Endothelial cell of umbilical vein (primary cell): ENCODE measurements around the gene CTNND2. TPM values are rescaled to one million over a fixed set of nuclear protein-coding genes. Genes with fewer than 3 reads are reported as not detected.

Experiments
- BruUV-seq: library from RNA; stranded (reverse); fragments of 400-500 nt; replicated peaks from 2 replicates; lab custom pipeline; 2021; lab: Mats Ljungman, UMichigan
- CTCF ChIA-PET: fragments of 300-600, 350-600 bp; sonication (Branson Sonifier 250); formaldehyde crosslinking; loops from one replicate; lab custom pipeline; 2021; ENCODE audit warnings: antibody characterized with exemption, inconsistent platforms; lab: Charles Lee
- POLR2A ChIA-PET: fragments of 300-600, 350-600 bp; sonication (Branson Sonifier 250); formaldehyde crosslinking; loops from one replicate; lab custom pipeline; 2021; ENCODE audit warnings: antibody characterized with exemption, inconsistent platforms; lab: Charles Lee
- DNase-seq: peaks from one replicate; pipeline ENCODE4 v3.0.0-alpha.2; 2011; ENCODE audit warnings: low read depth, low spot score
- FAIRE-seq: peaks from 2 replicates; lab custom pipeline; 2011; peaks lifted over from hg19 to GRCh38; lab: Jason Lieb, UNC
- H2AFZ ChIP-seq: 2 replicates; pipeline ENCODE4 v1.6.0; 2012; ENCODE audit warnings: low read depth, low read length, control low read depth, inconsistent platforms
- H3K27ac ChIP-seq: 2 replicates; pipeline ENCODE4 v1.5.1; 2011; ENCODE audit warnings: low read depth, mild to moderate bottlenecking, control low read depth, low read length, moderate library complexity; ENCODE audit not compliant: insufficient read depth
- H3K27me3 ChIP-seq, 2 experiments: 2 replicates each; pipeline versions ENCODE4 v1.6.0 to v1.6.1; 2011; ENCODE audit warnings: low read length in 2 of 2, mixed read lengths in 1 of 2; ENCODE audit not compliant: control insufficient read depth in 2 of 2, insufficient read depth in 2 of 2
- H3K36me3 ChIP-seq, 2 experiments: 2 replicates in 1 of 2; 3 replicates in 1 of 2; pipeline ENCODE4 v1.5.1; 2011; ENCODE audit warnings: low read length in 2 of 2, mild to moderate bottlenecking in 1 of 2, moderate library complexity in 1 of 2; ENCODE audit not compliant: control insufficient read depth in 2 of 2, insufficient read depth in 2 of 2; ENCODE audit errors: extremely low read depth in 1 of 2
- H3K4me1 ChIP-seq: 3 replicates; pipeline ENCODE4 v1.5.1; 2011; ENCODE audit warnings: mild to moderate bottlenecking, low read length; ENCODE audit not compliant: control insufficient read depth, insufficient read depth; ENCODE audit errors: extremely low read depth
- H3K4me2 ChIP-seq: 2 replicates; pipeline ENCODE4 v1.6.1; 2011; ENCODE audit warnings: low read length, control low read depth, mixed read lengths; ENCODE audit not compliant: insufficient read depth
- H3K4me3 ChIP-seq, 3 experiments: fragments of 200-600 bp in 1 of 3; sonication (generic), shearing (Covaris generic) in 1 of 3; replicated peaks in 1 of 3; 2 replicates each; pipeline ENCODE4 v1.5.1; 2011 to 2016; ENCODE audit warnings: control low read depth in 3 of 3, low read length in 3 of 3, mild to moderate bottlenecking in 2 of 3, inconsistent platforms in 1 of 3, low read depth in 1 of 3, moderate library complexity in 1 of 3; ENCODE audit not compliant: insufficient read depth in 1 of 3
- H3K79me2 ChIP-seq: 2 replicates; pipeline ENCODE4 v1.6.0; 2012; ENCODE audit warnings: low read length, inconsistent platforms; ENCODE audit not compliant: control insufficient read depth, insufficient read depth
- H3K9ac ChIP-seq: replicated peaks from 2 replicates; pipeline ENCODE3; 2011; ENCODE audit warnings: low read length, control low read depth; ENCODE audit not compliant: insufficient read depth; ENCODE audit errors: extremely low read depth
- H3K9me1 ChIP-seq: replicated peaks from 3 replicates; pipeline ENCODE4 v1.6.0; 2011; ENCODE audit warnings: mild to moderate bottlenecking, low read length; ENCODE audit not compliant: control insufficient read depth, insufficient read depth; ENCODE audit errors: extremely low read depth
- H3K9me3 ChIP-seq: replicated peaks from 2 replicates; pipeline ENCODE4 v1.5.1; 2012; ENCODE audit warnings: low read length, inconsistent platforms; ENCODE audit not compliant: control insufficient read depth, insufficient read depth
- H4K20me1 ChIP-seq: replicated peaks from 2 replicates; pipeline ENCODE3; 2011; ENCODE audit warnings: mild to moderate bottlenecking, low read length; ENCODE audit not compliant: control insufficient read depth, insufficient read depth; ENCODE audit errors: extremely low read depth
- EZH2 ChIP-seq: IDR thresholded peaks from 2 replicates; pipeline ENCODE4 v1.6.1; 2012; ENCODE audit warnings: borderline replicate concordance, low read depth, mild to moderate bottlenecking, moderate library complexity, low read length, inconsistent platforms; ENCODE audit not compliant: severe bottlenecking
- FOS ChIP-seq: IDR thresholded peaks from 2 replicates; pipeline ENCODE4 v1.6.1; 2011; ENCODE audit warnings: mild to moderate bottlenecking, low read length, moderate library complexity, borderline replicate concordance; ENCODE audit not compliant: insufficient read depth
- GATA2 ChIP-seq: IDR thresholded peaks from 2 replicates; pipeline ENCODE4 v1.7.0; 2011; ENCODE audit warnings: low read depth, mild to moderate bottlenecking, moderate library complexity, mixed read lengths, low read length; ENCODE audit not compliant: insufficient read length, insufficient read depth
- JUN ChIP-seq: IDR thresholded peaks from 2 replicates; pipeline ENCODE4 v1.6.1; 2011; ENCODE audit warnings: borderline replicate concordance, low read depth; ENCODE audit not compliant: insufficient read length, insufficient read depth
- MYC ChIP-seq: IDR thresholded peaks from one replicate; pipeline ENCODE4 v1.6.1; 2011; ENCODE audit warnings: mild to moderate bottlenecking, low read depth, low read length
- POLR2A ChIP-seq: IDR thresholded peaks from 2 replicates; pipeline ENCODE4 v1.6.1; 2012; ENCODE audit warnings: low read depth, mild to moderate bottlenecking, control low read depth, low read length
- POLR2AphosphoS5 ChIP-seq: IDR thresholded peaks from 2 replicates; pipeline ENCODE4 v1.6.1; 2012; ENCODE audit warnings: low read depth, mild to moderate bottlenecking, control low read depth, low read length, moderate library complexity; ENCODE audit not compliant: insufficient read depth
- dilution Hi-C: fragments of 300-500 bp; cut with MboI; formaldehyde crosslinking; loops from one replicate; pipeline ENCODE4 v1.15.0; 2019; ENCODE audit warnings: low sequenced_read_pairs; ENCODE audit not compliant: extremely low pct_ligation_motif_present
- intact Hi-C: fragments of 100-400 bp; cut with micrococcal nuclease; formaldehyde crosslinking; loops from one replicate; pipeline ENCODE4 v1.10.0; 2022
- polyA plus RNA-seq, 4 experiments: library from polyadenylated mRNA; depleted of rRNA in 3 of 4; stranded (reverse) in 3 of 4; unstranded in 1 of 4; fragments of >200 nt; gene quantifications; 2 replicates each; pipeline versions ENCODE4 v1.2.1 to v1.2.3, GENCODE V29; 2011 to 2012; ENCODE audit warnings: missing spikeins in 1 of 4
- total RNA-seq: library from RNA; stranded (reverse); gene quantifications from 2 replicates; pipeline ENCODE4 v1.2.3, GENCODE V29; 2021
- TF ChIP-seq, protein P1 (sequence below): IDR thresholded peaks from 2 replicates; pipeline ENCODE4 v1.6.1; 2011; ENCODE audit not compliant: insufficient read depth, insufficient read length
- TF ChIP-seq, protein P2 (sequence below), 2 donors: IDR thresholded peaks; 1 replicate in 1 of 2; 2 replicates in 1 of 2; pipeline ENCODE4 v1.5.1; 2011; ENCODE audit warnings: low read length in 2 of 2, mild to moderate bottlenecking in 2 of 2, moderate library complexity in 2 of 2, control low read depth in 1 of 2, inconsistent platforms in 1 of 2, low read depth in 1 of 2; ENCODE audit not compliant: insufficient read depth in 1 of 2; ENCODE audit errors: extremely low read depth in 1 of 2

CTNND2 gene
- total and polyA plus RNA-seq, 2 donors (not counting 3 experiments of a cell fraction or from before 2014, with no cell fraction given): not detected

DNA sequence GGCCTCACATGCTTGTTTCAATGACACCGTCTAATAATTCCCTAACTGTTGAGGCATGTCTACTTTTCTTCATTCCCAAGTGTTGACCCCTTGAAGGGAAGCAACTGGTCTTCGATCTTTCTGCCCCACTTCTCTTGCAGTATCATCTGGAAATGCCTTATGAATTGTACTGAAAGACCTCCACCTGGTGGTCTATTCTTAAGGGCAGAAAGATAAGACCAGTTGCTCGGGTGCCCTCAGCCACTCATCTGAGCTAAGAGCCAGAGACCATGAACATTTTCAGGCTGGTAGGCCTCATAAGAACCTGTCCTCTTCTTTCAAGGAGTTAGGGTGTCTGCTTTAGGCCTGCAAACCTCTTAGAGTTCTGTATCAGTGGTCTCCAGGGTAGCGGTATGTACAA lies 542.5 kb downstream of the CTNND2 start:
- dilution Hi-C loops: no loop called here
- CTCF ChIA-PET: no interaction called here
- no TSS peak for BruUV-seq

DNA sequence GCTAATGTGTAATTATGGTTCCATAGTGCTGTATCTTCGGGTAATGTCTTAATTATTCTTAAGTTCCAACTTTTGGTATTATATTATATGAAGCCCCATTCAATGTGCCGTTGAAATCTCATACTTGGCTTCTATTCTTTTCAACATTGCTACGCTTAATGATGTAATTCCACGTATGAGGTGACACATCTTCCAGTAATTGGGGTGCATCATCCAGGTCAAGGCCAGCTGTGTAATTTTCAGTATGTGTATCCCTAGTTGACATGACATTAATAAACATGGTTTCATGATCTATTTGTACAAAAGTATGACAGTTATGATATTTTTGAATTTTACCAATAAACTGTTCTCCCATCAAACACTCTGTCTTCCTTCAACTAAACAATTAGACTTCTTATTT lies 546.3 kb downstream of the CTNND2 start:
- Histone ChIP-seq H3K9me1 (no peaks in the 10 kb centered on the region), H4K20me1 (no peaks in the 10 kb centered on the region), H3K9ac (no peak overlapping the region), H3K4me2 (no peak overlapping the region), H3K27ac (no peak overlapping the region), H3K9me3 (peaks cover 1% of the 10 kb centered on the region), H3K36me3 (no peaks in the 10 kb centered on the region), H3K4me1 (no peaks in the 10 kb centered on the region), H3K79me2 (no peaks in the 10 kb centered on the region), H3K4me3 (no peak overlapping the region), H3K27me3 (no peaks in the 10 kb centered on the region), H2AFZ (no peak overlapping the region)
- FAIRE-seq: no peak
- dilution Hi-C loops (no loop called here), intact Hi-C loops (no loop called here)
- no peak for DNase-seq
- CTCF ChIA-PET: no interaction called here
- TF ChIP-seq MYC (no peak), POLR2AphosphoS5 (no peak), EZH2 (no peak), GATA2 (no peak), JUN (no peak), POLR2A (no peak), FOS (no peak)
- TF ChIP-seq, protein P1, sequence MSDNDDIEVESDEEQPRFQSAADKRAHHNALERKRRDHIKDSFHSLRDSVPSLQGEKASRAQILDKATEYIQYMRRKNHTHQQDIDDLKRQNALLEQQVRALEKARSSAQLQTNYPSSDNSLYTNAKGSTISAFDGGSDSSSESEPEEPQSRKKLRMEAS: no peak
- TF ChIP-seq, protein P2, sequence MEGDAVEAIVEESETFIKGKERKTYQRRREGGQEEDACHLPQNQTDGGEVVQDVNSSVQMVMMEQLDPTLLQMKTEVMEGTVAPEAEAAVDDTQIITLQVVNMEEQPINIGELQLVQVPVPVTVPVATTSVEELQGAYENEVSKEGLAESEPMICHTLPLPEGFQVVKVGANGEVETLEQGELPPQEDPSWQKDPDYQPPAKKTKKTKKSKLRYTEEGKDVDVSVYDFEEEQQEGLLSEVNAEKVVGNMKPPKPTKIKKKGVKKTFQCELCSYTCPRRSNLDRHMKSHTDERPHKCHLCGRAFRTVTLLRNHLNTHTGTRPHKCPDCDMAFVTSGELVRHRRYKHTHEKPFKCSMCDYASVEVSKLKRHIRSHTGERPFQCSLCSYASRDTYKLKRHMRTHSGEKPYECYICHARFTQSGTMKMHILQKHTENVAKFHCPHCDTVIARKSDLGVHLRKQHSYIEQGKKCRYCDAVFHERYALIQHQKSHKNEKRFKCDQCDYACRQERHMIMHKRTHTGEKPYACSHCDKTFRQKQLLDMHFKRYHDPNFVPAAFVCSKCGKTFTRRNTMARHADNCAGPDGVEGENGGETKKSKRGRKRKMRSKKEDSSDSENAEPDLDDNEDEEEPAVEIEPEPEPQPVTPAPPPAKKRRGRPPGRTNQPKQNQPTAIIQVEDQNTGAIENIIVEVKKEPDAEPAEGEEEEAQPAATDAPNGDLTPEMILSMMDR (IDR thresholded peaks at IDR 0.05; ENCODE audit: extremely low read depth in 1 of 2, insufficient read depth in 1 of 2, low read depth in 1 of 2, low read length in 2 of 2): no peak
- BruUV-seq: no TSS peak
- POLR2A ChIA-PET: no interaction called here

More for the DNA sequence above, 542.5 kb downstream of the CTNND2 start:
- Histone ChIP-seq H3K9ac (no peak overlapping the region), H3K9me1 (no peaks in the 10 kb centered on the region), H3K27me3 (no peaks in the 10 kb centered on the region), H3K36me3 (no peaks in the 10 kb centered on the region), H3K79me2 (no peaks in the 10 kb centered on the region), H2AFZ (no peak overlapping the region), H3K4me2 (no peak overlapping the region), H3K4me3 (no peak overlapping the region), H4K20me1 (no peaks in the 10 kb centered on the region), H3K4me1 (no peaks in the 10 kb centered on the region), H3K27ac (no peak overlapping the region), H3K9me3 (peaks cover 2% of the 10 kb centered on the region)
- TF ChIP-seq, protein P1: no peak
- TF ChIP-seq MYC: no peak
- POLR2A ChIA-PET: no interaction called here
- intact Hi-C loops: no loop called here
- DNase-seq (no peak), FAIRE-seq (no peak)
